Panc1 (cell line): Measurements from ENCODE around the gene CTTNBP2. TPM values are rescaled to one million over a fixed set of nuclear protein-coding genes. Genes with fewer than 3 reads are reported as not detected.

Experiments used
- ATAC-seq: fragments of 200-7000 bp; cut with Tn5 transposase; 2 replicates; pipeline ENCODE4 v1.9.1; 2020; ENCODE audit warnings: mild to moderate bottlenecking, moderate library complexity
- BruUV-seq: library from RNA; stranded (reverse); fragments of 400-500 nt; replicated peaks from 2 replicates; lab custom pipeline; 2021; lab: Mats Ljungman, UMichigan
- CTCF ChIA-PET: fragments of 300-600 bp; sonication (Branson Sonifier 250); formaldehyde crosslinking; loops from one replicate; lab custom pipeline; 2022; ENCODE audit warnings: antibody characterized with exemption; lab: Charles Lee
- POLR2A ChIA-PET: fragments of 300-600 bp; sonication (Branson Sonifier 250); formaldehyde crosslinking; loops from one replicate; lab custom pipeline; 2022; ENCODE audit warnings: antibody characterized with exemption; lab: Charles Lee
- DNase-seq: peaks from one replicate; pipeline ENCODE4 v3.0.0-alpha.2; 2010; ENCODE audit warnings: low read depth, low spot score
- H3K27ac ChIP-seq: 2 replicates; pipeline ENCODE4 v1.5.1; 2011; ENCODE audit warnings: mild to moderate bottlenecking, low read length, inconsistent platforms
- H3K27me3 ChIP-seq: fragments of 200-500 bp; sonication (Bioruptor generic); 2 replicates; pipeline ENCODE4 v1.6.0; 2014; ENCODE audit warnings: low read length, inconsistent platforms; ENCODE audit not compliant: control insufficient read depth, insufficient read depth
- H3K36me3 ChIP-seq: fragments of 200-500 bp; sonication (Bioruptor generic); 2 replicates; pipeline ENCODE4 v1.5.1; 2014; ENCODE audit warnings: inconsistent platforms, mild to moderate bottlenecking, low read length, moderate library complexity; ENCODE audit not compliant: control insufficient read depth, insufficient read depth
- H3K4me1 ChIP-seq: 2 replicates; pipeline ENCODE4 v1.5.1; 2011; ENCODE audit warnings: inconsistent platforms, mild to moderate bottlenecking, low read length, moderate library complexity; ENCODE audit not compliant: control insufficient read depth, insufficient read depth
- H3K4me3 ChIP-seq, 2 experiments: 2 replicates each; pipeline ENCODE4 v1.5.1; 2011 to 2012; ENCODE audit warnings: low read depth in 2 of 2, low read length in 2 of 2, mild to moderate bottlenecking in 2 of 2, inconsistent platforms in 1 of 2, moderate library complexity in 1 of 2
- H3K9me3 ChIP-seq: fragments of 200-500 bp; sonication (Bioruptor generic); 2 replicates; pipeline ENCODE4 v1.5.1; 2014; ENCODE audit warnings: low read depth, mild to moderate bottlenecking, inconsistent platforms, low read length, moderate library complexity; ENCODE audit not compliant: control insufficient read depth, insufficient read depth
- CTCF ChIP-seq: fragments of 450-650 bp; IDR thresholded peaks from 2 replicates; pipeline ENCODE4 v1.5.1; 2017; ENCODE audit warnings: mild to moderate bottlenecking
- POLR2AphosphoS5 ChIP-seq: IDR thresholded peaks from 2 replicates; pipeline ENCODE4 v1.6.1; 2012; ENCODE audit warnings: mild to moderate bottlenecking, low read depth, low read length, moderate library complexity
- REST ChIP-seq, 2 experiments: IDR thresholded peaks; 2 replicates each; pipeline ENCODE4 v1.6.1; 2011 to 2012; ENCODE audit warnings: low read depth in 2 of 2, control low read depth in 1 of 2, low read length in 1 of 2, mild to moderate bottlenecking in 1 of 2, moderate library complexity in 1 of 2; ENCODE audit not compliant: insufficient read depth in 1 of 2
- SIN3A ChIP-seq: IDR thresholded peaks from 2 replicates; pipeline ENCODE4 v1.6.1; 2012; ENCODE audit warnings: low read depth, mild to moderate bottlenecking, low read length, moderate library complexity, borderline replicate concordance; ENCODE audit not compliant: insufficient read depth
- TCF7L2 ChIP-seq: IDR thresholded peaks from 2 replicates; pipeline ENCODE4 v1.6.1; 2011; ENCODE audit warnings: mild to moderate bottlenecking, low read depth, low read length, inconsistent platforms
- in situ Hi-C: cut with HindIII; loops from 2 replicates; pipeline ENCODE4 v1.10.0; 2016; ENCODE audit warnings: low sequenced_read_pairs, low pct_unique_long_range_greater_than_20kb
- intact Hi-C: fragments of 100-400 bp; cut with micrococcal nuclease; formaldehyde crosslinking; loops from one replicate; pipeline ENCODE4 v1.10.0; 2022; ENCODE audit not compliant: unreplicated experiment
- total RNA-seq: library from RNA; stranded (reverse); gene quantifications from one replicate; pipeline ENCODE4 v1.2.1, GENCODE V29; 2021; ENCODE audit not compliant: unreplicated experiment

CTTNBP2 gene
- total RNA-seq, 1 experiment from 2014 or later = 1.0 TPM

- POLR2A ChIA-PET = no interaction called here
- H3K27ac ChIP-seq = no peak overlapping the region
- in situ Hi-C loops = no loop called here
- intact Hi-C loops = no loop called here
- ATAC-seq (no peak), DNase-seq (no peak)
- no peaks in the 10 kb centered on the region for H3K9me3 ChIP-seq
- TF ChIP-seq TCF7L2 (no peak), REST (IDR thresholded peaks at IDR 0.05; ENCODE audit: insufficient read depth in 1 of 2, low read depth in 2 of 2, low read length in 1 of 2) (no peak), POLR2AphosphoS5 (no peak), CTCF (no peak), SIN3A (no peak)
- no peaks in the 10 kb centered on the region for H3K4me1 ChIP-seq
- CTCF ChIA-PET = interaction anchor here (0.5 kb wide), 1 partner anchor 15 kb away, joined by 3 read pairs; no protein-coding TSS in a partner anchor
- no peaks in the 10 kb centered on the region for H3K27me3 ChIP-seq
- H3K36me3 ChIP-seq = no peaks in the 10 kb centered on the region
- H3K4me3 ChIP-seq = no peak overlapping the region
- BruUV-seq = no TSS peak
Measured at GRCh38 chr7:117806011-117806410, 67.2 kb downstream of the CTTNBP2 start.

GRCh38 chr7:117805241-117805640 is 68.0 kb downstream of the CTTNBP2 start:
- BruUV-seq = no TSS peak
- Histone ChIP-seq H3K36me3 (no peaks in the 10 kb centered on the region), H3K27ac (no peak overlapping the region), H3K27me3 (no peaks in the 10 kb centered on the region), H3K4me1 (no peaks in the 10 kb centered on the region), H3K9me3 (no peaks in the 10 kb centered on the region), H3K4me3 (no peak overlapping the region)
- POLR2A ChIA-PET = no interaction called here
- DNase-seq (no peak), ATAC-seq (no peak)
- in situ Hi-C loops (no loop called here), intact Hi-C loops (no loop called here)
- TF ChIP-seq POLR2AphosphoS5 (no peak), TCF7L2 (no peak), REST (IDR thresholded peaks at IDR 0.05; ENCODE audit: insufficient read depth in 1 of 2, low read depth in 2 of 2, low read length in 1 of 2) (no peak), SIN3A (no peak), CTCF (no peak)
- CTCF ChIA-PET = no interaction called here
